Measurements from ENCODE around the gene FES. TPM values are rescaled to one million over a fixed set of nuclear protein-coding genes. Genes with fewer than 3 reads are reported as not detected.

The FES gene
- total and polyA plus RNA-seq, 9 donors = 2.2 to 37.2 (median 24.8) TPM

DNA sequence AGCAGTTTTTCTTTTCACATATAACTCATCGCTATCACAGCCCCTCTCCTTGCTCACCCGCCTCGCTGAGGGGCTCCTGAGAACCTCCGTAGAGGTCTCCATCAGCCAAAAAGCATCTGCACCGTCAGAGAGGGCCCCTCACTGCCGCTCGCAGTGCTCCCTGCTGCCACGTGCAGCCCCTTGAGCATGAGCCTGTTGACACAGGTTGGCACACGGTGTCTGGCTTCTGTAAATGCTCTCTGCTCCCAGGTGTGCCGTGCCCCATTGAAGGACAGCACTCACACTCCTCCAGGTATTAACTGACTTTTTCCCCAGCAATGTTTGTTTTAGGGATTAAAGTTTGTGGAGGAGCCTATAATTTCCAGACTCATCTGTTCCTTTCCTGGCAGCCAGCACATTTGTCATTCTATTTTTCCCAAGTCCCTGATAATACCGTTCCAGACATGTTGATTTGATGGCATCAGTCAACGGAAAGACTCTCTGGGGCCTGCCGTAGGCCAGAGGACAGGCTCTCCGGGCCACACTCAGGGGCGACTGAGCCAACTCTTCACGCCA, 18.1 kb upstream of the FES start:
- intact Hi-C loops (cut with DNase I) = no loop called here
- no peaks in the 10 kb centered on the region for H3K9me3 ChIP-seq
- TF ChIP-seq EP300 (IDR thresholded peaks at IDR 0.05) = no peak
- H3K4me1 ChIP-seq (ENCODE audit: insufficient read depth) = peaks cover 5% of the 10 kb centered on the region
- no peak overlapping the region for H3K4me3 ChIP-seq
- H3K27ac ChIP-seq = no peak overlapping the region
- no peaks in the 10 kb centered on the region for H3K36me3 ChIP-seq
- WGBS, 3 donors = 30 to 44% (median 33%) methylated on average over 16 of the region's 16 CpGs
- DNase-seq = no peak
- no peaks in the 10 kb centered on the region for H3K27me3 ChIP-seq

DNA sequence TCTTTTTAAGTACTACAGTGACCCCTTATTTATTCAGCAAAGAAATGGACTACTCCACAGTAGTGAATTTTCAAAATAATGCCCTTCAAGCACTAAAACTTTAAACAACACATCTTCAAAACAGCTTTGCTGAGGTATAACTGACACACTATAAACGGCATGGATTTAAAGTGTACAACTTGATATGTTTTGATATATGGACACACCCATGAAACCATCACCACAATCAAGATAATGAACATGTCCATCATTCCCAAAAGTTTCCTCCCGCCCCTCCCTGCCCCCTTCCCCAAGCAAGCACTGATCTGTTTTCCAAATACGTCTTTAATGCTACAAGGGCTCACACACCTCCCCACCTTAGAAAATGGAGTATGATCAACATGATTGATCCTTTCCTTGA, 17.5 kb upstream of the FES start:
- Histone ChIP-seq H3K36me3 (no peaks in the 10 kb centered on the region), H3K27me3 (no peaks in the 10 kb centered on the region), H3K9me3 (no peaks in the 10 kb centered on the region), H3K27ac (no peak overlapping the region), H3K4me3 (no peak overlapping the region), H3K4me1 (ENCODE audit: insufficient read depth) (peaks cover 5% of the 10 kb centered on the region)
- intact Hi-C loops (cut with DNase I) = no loop called here
- 74 to 77% (median 75%) methylated on average over 3 of the region's 3 CpGs for WGBS, 3 donors
- no peak for TF ChIP-seq EP300 (IDR thresholded peaks at IDR 0.05)
- TF ChIP-seq, protein P1, sequence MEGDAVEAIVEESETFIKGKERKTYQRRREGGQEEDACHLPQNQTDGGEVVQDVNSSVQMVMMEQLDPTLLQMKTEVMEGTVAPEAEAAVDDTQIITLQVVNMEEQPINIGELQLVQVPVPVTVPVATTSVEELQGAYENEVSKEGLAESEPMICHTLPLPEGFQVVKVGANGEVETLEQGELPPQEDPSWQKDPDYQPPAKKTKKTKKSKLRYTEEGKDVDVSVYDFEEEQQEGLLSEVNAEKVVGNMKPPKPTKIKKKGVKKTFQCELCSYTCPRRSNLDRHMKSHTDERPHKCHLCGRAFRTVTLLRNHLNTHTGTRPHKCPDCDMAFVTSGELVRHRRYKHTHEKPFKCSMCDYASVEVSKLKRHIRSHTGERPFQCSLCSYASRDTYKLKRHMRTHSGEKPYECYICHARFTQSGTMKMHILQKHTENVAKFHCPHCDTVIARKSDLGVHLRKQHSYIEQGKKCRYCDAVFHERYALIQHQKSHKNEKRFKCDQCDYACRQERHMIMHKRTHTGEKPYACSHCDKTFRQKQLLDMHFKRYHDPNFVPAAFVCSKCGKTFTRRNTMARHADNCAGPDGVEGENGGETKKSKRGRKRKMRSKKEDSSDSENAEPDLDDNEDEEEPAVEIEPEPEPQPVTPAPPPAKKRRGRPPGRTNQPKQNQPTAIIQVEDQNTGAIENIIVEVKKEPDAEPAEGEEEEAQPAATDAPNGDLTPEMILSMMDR (IDR thresholded peaks at IDR 0.05) = no peak
- no peak for TF ChIP-seq POLR2A (IDR thresholded peaks at IDR 0.05)
- no peak for DNase-seq

DNA sequence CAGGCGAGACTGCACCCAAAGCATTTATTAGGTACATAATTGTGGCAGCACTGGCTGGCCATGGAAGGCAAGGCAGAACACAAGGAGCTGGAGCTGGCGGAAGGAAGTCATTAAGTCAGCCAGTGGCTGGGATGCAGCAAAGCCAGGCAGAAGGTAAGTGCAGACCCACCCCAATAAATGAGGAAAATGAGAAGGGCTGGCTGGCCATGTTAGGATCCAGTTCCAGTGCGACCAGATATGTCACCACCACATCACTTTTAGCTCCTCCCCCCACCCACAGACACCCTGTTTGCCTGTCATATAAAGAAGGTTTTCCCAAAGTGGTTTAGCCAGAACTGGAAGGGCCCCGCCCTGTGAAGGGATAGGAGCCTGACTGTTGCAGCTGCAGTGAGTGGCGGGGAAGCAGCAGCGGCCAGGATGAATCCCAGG, 16.0 kb upstream of the FES start, which contains the start of gene FURIN:
Gene FURIN (plus strand): TSS at position 328 of the 429 bp plus-strand sequence. CDS start 7,153 bp downstream, outside the sequence.
- TF ChIP-seq POLR2A (IDR thresholded peaks at IDR 0.05) = no peak
- TF ChIP-seq, protein P1 (IDR thresholded peaks at IDR 0.05) = no peak
- no peak for TF ChIP-seq EP300 (IDR thresholded peaks at IDR 0.05)
- Histone ChIP-seq H3K36me3 (no peaks in the 10 kb centered on the region), H3K9me3 (no peaks in the 10 kb centered on the region), H3K4me1 (ENCODE audit: insufficient read depth) (peaks cover 13% of the 10 kb centered on the region), H3K27ac (no peak within 1 kb of the TSS), H3K4me3 (no peak within 1 kb of the TSS), H3K27me3 (no peaks in the 10 kb centered on the region)
- WGBS, 3 donors = 94 to 96% (median 95%) methylated on average over 6 of the region's 6 CpGs
- DNase-seq = no peak
- intact Hi-C loops (cut with DNase I) = no loop called here

DNA sequence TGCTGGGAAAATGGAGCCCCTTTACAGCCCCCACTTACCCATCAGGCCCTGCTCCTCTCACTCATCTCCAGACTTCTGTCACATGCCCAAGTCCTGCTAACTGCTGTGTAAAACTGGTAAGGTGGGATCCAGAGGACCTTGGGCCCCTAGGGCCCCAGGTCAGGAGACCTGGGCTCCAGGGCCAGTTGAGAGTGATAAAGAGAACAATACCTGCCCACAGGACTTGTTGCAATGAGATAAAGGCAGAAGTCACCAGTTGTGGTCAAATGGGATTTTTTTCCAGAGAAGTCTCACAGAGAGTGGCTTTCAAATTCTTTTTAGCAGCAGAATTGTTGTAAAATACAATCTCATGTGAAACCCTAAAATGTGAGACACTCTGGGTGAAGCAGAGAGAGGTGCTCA, 15.2 kb upstream of the FES start:
- no peaks in the 10 kb centered on the region for H3K36me3 ChIP-seq
- H3K9me3 ChIP-seq = no peaks in the 10 kb centered on the region
- no peak for DNase-seq
- H3K4me1 ChIP-seq (ENCODE audit: insufficient read depth) = peaks cover 15% of the 10 kb centered on the region
- H3K27ac ChIP-seq = no peak overlapping the region
- no peak overlapping the region for H3K4me3 ChIP-seq
- TF ChIP-seq, protein P1 (IDR thresholded peaks at IDR 0.05) = no peak
- no peak for TF ChIP-seq EP300 (IDR thresholded peaks at IDR 0.05)
- TF ChIP-seq POLR2A (IDR thresholded peaks at IDR 0.05) = no peak
- H3K27me3 ChIP-seq = no peaks in the 10 kb centered on the region
- intact Hi-C loops (cut with DNase I) = no loop called here

DNA sequence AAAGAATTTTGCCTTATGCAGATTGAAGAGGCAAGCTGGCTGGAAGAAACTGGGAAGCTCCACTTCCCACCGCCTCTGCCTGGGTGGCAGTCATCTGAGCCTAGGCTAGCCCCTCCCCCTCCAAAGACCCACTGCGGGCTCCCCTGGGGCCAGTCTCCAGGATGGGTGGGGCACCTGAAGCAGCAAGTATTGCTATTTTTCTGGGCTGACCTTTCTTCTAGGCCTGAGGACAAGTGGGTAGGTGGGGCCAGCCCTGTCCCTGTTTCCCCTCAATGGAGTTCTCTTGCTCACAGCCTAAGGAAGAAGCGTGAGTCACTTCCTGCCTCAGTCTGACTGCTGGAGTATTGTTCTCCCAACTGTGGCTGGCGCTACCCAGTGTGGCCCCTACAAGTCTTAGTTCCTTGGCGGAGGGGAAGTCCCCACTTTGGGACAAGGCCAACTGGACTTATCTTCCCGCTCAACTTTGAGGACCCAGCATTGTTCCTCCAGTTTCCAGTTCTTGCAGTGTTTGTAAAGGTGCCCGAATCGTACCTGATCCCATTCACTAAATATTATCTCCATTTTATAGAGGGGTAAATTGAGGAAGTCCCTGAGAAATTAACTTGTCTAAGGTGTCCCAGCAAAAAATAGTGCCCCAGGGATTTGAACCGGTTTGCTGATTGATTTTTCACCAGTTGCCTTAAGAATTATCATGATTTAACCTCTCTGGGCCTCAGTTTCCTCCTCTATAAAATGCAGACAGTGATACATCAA, 14.5 kb upstream of the FES start:
- 69 to 73% (median 72%) methylated on average over 9 of the region's 9 CpGs for WGBS, 3 donors
- intact Hi-C loops (cut with DNase I) = loop anchor here in 1 of 4 donors (10.0 kb wide), 1 partner anchor 155 kb away; the partner anchor contains the start of gene BLM
- DNase-seq = peak in 3 of 5 donors; percentile 42 to 49 (median 46)
- no peaks in the 10 kb centered on the region for H3K9me3 ChIP-seq
- H3K27ac ChIP-seq = no peak overlapping the region
- TF ChIP-seq EP300 (IDR thresholded peaks at IDR 0.05) = no peak
- TF ChIP-seq, protein P1 (IDR thresholded peaks at IDR 0.05) = no peak
- no peak for TF ChIP-seq POLR2A (IDR thresholded peaks at IDR 0.05)
- H3K4me1 ChIP-seq (ENCODE audit: insufficient read depth) = peaks cover 15% of the 10 kb centered on the region
- no peaks in the 10 kb centered on the region for H3K27me3 ChIP-seq
- H3K4me3 ChIP-seq = no peak overlapping the region
- no peaks in the 10 kb centered on the region for H3K36me3 ChIP-seq
